Measurements from ENCODE around the gene SLC8A1. TPM values are rescaled to one million over a fixed set of nuclear protein-coding genes. Genes with fewer than 3 reads are reported as not detected.

The SLC8A1 gene
- total and polyA plus RNA-seq, 3 donors from 2014 or later, result 1.4 to 3.6 (median 3.2) TPM

DNA sequence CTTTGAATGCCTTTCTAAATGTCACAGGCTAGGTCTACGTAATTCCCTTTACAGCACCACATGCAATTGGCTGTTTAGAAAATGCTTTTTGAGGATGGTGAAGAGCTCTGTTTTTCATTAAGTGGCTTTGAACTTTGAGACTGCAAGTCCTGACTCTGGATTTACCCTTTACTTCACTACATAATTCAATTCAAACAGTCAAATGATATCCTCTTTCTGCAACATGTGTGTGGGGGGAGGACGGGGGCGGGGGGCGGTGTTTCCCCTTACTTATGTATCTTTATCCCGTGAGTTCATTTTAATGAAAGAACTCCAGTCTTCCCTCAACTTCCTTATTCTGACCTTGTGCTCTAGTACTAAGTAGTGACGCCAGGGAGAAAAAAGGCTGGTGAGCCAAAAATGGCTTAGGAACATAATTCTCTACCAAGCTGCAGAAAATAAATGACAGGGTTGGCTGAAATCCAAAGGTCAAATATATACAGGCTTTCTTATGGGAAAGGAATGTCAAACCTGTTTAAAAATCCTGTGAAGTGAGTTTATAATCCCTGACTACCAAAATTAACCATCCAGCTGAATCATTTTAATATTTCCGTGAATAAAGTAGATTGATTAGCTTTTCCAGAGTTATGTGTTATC lies 119.6 kb downstream of the SLC8A1 start:
- WGBS, 2 donors, result 33 to 46% methylated on average over 7 of the region's 7 CpGs
- no peaks in the 10 kb centered on the region for H3K27me3 ChIP-seq
- no peaks in the 10 kb centered on the region for H3K9me3 ChIP-seq
- H3K4me1 ChIP-seq, result no peaks in the 10 kb centered on the region
- TF ChIP-seq POLR2A (IDR thresholded peaks at IDR 0.05), result no peak
- TF ChIP-seq CTCF (IDR thresholded peaks at IDR 0.05), result no peak
- H3K27ac ChIP-seq, result no peak overlapping the region
- H3K36me3 ChIP-seq (ENCODE audit: low read depth, missing control alignments), result no peaks in the 10 kb centered on the region
- H3K4me3 ChIP-seq, result no peak overlapping the region
- intact Hi-C loops (cut with DNase I; ENCODE audit: low total_unique reads), result no loop called here
- no peak for DNase-seq

GRCh38 chr2:40330096-40330495 lies 121.8 kb downstream of the SLC8A1 start:
- no peak for DNase-seq
- H3K4me1 ChIP-seq, result peaks cover 3% of the 10 kb centered on the region
- TF ChIP-seq POLR2A (IDR thresholded peaks at IDR 0.05) (no peak), CTCF (IDR thresholded peaks at IDR 0.05) (no peak)
- no peaks in the 10 kb centered on the region for H3K9me3 ChIP-seq
- no peak overlapping the region for H3K4me3 ChIP-seq
- H3K36me3 ChIP-seq (ENCODE audit: low read depth, missing control alignments), result no peaks in the 10 kb centered on the region
- intact Hi-C loops (cut with DNase I; ENCODE audit: low total_unique reads), result no loop called here
- 57 to 83% methylated on average over 3 of the region's 3 CpGs for WGBS, 2 donors
- H3K27ac ChIP-seq, result no peak overlapping the region
- H3K27me3 ChIP-seq, result no peaks in the 10 kb centered on the region

- H3K4me1 ChIP-seq, result peaks cover 5% of the 10 kb centered on the region
- intact Hi-C loops (cut with DNase I; ENCODE audit: low total_unique reads), result no loop called here
- WGBS, 2 donors, result 94 to 100% methylated on average over 1 of the region's 1 CpG
These were observed 122.2 kb downstream of the SLC8A1 start for GRCh38 chr2:40329739-40330030.

DNA sequence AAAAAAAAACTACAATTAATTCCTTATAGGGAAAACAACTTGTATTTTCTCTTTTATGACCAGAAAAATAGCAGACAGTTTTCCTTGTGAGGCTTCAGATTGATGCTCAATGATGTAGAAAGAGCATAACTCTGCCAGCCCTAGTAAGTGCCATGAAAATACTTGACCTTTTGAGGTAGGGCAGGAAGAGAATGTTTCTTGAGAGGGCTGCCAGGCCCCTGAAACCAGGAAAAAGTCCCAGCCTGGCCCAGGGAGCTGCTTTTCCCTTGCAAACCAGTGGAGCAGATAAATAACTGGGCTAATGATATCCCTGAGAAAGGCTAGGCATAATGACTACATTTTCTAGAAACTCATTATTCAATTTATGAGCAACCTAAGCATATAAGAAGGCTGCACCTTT lies 126.8 kb downstream of the SLC8A1 start:
- intact Hi-C loops (cut with DNase I; ENCODE audit: low total_unique reads), result no loop called here
- H3K27ac ChIP-seq, result no peak overlapping the region
- DNase-seq, result no peak

More at GRCh38 chr2:40329739-40330030, 122.2 kb downstream of the SLC8A1 start:
- Histone ChIP-seq H3K27me3 (no peaks in the 10 kb centered on the region), H3K9me3 (no peaks in the 10 kb centered on the region), H3K4me3 (no peak overlapping the region), H3K27ac (no peak overlapping the region), H3K36me3 (ENCODE audit: low read depth, missing control alignments) (no peaks in the 10 kb centered on the region)
- TF ChIP-seq CTCF (IDR thresholded peaks at IDR 0.05), result no peak
- no peak for TF ChIP-seq POLR2A (IDR thresholded peaks at IDR 0.05)
- no peak for DNase-seq

More for the DNA sequence above, 126.8 kb downstream of the SLC8A1 start:
- Histone ChIP-seq H3K27me3 (no peaks in the 10 kb centered on the region), H3K36me3 (ENCODE audit: low read depth, missing control alignments) (no peaks in the 10 kb centered on the region), H3K4me1 (peaks cover 5% of the 10 kb centered on the region), H3K4me3 (no peak overlapping the region), H3K9me3 (no peaks in the 10 kb centered on the region)
- TF ChIP-seq CTCF (IDR thresholded peaks at IDR 0.05) (no peak), POLR2A (IDR thresholded peaks at IDR 0.05) (no peak)

Data from testis (tissue), 3 donors.